ENCODE data around the gene TMEM39B.

DNA sequence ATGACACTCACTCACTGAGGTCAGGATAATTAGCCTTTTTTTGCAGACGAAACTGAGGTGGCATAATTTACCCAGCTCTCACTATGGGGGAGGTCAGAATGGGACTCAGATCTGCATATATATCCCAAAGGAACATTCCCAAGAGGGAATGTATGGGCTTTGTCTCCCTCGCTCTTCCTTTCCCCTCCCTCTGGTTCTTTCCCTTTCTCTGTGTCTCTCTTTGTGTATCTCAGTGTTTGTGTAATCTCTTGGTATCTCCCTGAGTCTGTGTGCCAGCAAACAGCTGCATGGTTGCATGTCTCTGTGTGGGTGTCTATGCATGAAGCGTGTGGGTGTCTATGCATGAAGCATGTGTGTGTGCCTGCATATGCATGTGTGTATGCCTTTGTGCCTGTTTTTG is 4.7 kb downstream of the TMEM39B start:
- TF ChIP-seq POLR2A (IDR thresholded peaks at IDR 0.05; ENCODE audit: low read depth) (no peak), POLR2AphosphoS5 (IDR thresholded peaks at IDR 0.05) (no peak)
- TF ChIP-seq, protein P1, sequence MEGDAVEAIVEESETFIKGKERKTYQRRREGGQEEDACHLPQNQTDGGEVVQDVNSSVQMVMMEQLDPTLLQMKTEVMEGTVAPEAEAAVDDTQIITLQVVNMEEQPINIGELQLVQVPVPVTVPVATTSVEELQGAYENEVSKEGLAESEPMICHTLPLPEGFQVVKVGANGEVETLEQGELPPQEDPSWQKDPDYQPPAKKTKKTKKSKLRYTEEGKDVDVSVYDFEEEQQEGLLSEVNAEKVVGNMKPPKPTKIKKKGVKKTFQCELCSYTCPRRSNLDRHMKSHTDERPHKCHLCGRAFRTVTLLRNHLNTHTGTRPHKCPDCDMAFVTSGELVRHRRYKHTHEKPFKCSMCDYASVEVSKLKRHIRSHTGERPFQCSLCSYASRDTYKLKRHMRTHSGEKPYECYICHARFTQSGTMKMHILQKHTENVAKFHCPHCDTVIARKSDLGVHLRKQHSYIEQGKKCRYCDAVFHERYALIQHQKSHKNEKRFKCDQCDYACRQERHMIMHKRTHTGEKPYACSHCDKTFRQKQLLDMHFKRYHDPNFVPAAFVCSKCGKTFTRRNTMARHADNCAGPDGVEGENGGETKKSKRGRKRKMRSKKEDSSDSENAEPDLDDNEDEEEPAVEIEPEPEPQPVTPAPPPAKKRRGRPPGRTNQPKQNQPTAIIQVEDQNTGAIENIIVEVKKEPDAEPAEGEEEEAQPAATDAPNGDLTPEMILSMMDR (IDR thresholded peaks at IDR 0.05) = no peak
